DOHH2 (cell line): ENCODE measurements around the gene HINFP.

Experiments used
- CTCF ChIP-seq: fragments of 200-600 bp; sonication (generic); IDR thresholded peaks from one replicate; pipeline ENCODE4 v1.5.1; 2014; ENCODE audit warnings: antibody characterized with exemption, mild to moderate bottlenecking, low read depth, low read length; ENCODE audit not compliant: poor library complexity, severe bottlenecking
- EZH2phosphoT487 ChIP-seq: fragments of 200-600 bp; sonication (generic); IDR thresholded peaks from 2 replicates; pipeline ENCODE4 v1.6.1; 2017; ENCODE audit warnings: borderline replicate concordance, mild to moderate bottlenecking, antibody characterized with exemption, low read length, moderate library complexity, mixed read lengths

DNA sequence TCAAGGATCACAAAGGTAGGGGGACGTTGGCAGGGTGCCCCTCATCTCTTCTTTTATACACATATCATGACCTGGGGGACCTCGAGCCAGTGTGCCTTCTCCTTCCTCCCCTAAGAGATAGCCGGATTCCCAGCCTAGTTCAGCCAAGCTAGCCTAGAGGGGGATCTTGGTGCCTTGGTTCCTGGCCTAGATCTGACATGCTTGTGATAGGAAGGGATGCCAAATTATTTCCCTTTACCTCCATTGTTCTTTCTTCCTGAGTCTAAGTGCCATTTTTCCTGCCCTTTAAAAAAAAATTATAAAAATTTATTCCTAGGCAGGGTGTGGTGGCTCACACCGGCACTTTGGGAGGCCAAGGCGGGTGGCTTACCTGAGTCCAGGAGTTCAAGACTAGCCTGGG lies 7.0 kb upstream of the HINFP start:
- TF ChIP-seq EZH2phosphoT487 (no peak), CTCF (no peak)
